Stimulated activated CD4-positive, alpha-beta T cell treated with anti-CD3 and anti-CD28 coated beads, Interleukin-1b, Interleukin-23, amount 100 ng/mL, for 4 hours (primary cell): Measurements from ENCODE around the gene TUBB3.
"Not testable (repeated sequence)": the region's sequence is repeated elsewhere in the genome, so short reads cannot be mapped to it uniquely, and the experiment has no call there.

Experiments used
- DNase-seq, 2 donors: peaks; one replicate each; pipeline ENCODE4 v3.0.0-alpha.2; 2020; ENCODE audit warnings: low read depth in 2 of 2

Gene TUBB3

DNA sequence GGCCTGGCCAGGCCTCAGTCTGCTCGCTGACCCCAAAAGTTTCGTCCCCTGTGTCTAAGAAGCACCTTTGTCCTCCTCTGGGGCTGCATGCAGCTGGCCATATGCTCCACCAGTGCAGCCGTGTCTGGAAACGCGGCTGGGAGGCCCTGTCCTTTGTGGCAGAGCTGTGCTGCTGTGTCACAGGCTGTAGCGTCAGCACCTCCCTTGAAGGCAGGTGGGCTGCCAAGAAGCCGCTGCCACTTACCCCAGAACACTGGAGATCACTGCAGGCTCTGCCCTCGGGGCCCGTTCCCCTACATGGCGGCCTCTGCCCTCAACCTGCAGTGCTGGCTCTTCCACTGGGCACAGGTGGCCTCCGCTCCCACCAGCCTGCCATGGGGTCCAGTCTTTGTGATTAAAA, 20.2 kb upstream of the TUBB3 start:
- DNase-seq, result no peak

DNA sequence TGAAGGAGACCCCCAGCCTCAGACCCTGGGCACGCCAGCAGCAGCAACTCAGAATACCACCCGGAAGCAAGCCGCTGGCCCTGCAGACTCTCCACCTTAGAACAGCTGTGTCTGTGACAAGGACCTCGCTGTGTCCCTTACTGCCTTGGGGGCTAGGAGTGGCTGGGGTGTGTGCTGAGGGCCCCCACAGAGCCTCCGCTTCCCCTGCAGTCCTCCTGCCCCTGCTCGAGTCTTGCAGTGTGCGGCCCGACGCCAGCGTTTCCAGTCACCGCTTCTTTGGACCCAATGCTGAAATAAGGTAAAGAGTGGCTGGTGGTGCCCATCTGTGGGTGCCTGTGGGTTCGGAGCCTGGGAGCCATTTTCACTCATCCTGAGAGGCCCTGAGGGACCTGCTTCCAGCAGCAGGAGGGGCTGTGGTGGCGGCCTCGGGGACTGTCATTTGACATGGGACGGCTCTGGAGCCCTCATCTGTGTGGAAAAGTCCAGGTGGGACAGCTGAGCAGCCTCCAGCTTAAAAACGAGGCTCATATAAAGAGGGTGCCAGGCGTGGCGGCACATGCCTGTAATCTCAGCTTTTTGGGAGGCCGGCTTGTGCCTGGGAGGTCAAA, 19.1 kb upstream of the TUBB3 start:
- no peak for DNase-seq

DNA sequence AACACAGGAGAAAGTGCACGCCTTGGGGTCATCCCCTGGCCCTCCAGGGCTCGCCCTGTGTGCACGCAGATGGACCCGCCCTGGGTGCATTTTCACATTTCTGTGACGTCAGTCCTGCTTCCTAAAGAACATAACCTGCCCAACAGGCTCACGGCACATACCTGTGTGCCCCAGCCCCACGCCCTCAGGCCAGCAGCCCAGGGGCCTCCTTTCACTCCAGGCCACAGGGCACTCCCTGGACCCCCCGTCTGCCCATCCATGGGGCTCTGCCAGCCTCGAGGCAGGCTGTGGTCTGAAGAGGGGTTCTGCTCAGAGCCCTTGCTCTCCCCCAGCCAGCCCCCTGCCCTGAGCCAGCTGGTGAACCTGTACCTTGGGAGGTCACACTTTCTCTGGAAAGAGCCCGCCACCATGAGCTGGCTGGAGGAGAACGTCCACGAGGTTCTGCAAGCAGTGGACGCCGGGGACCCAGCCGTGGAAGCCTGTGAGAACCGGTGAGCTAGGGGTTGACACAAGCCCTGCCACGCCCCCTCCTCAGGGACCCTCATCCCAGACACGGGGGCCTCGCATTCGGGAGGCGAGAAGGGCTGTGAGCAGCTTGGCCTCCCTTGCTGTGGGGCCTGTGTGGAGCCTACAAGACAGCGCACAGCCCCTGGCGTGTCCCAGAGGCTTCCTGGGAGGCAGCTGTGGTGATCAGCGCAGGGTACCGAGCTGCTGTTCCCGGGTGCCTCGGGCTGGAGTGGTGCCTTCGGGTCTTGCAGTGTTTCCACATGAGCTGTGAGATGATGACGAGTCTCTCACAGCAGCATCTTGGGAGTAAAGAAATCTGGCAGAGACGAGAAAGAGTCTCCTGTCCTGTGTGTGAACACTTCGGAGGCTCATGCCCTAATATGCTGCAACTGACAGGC, 18.3 kb upstream of the TUBB3 start:
- DNase-seq, result no peak

DNA sequence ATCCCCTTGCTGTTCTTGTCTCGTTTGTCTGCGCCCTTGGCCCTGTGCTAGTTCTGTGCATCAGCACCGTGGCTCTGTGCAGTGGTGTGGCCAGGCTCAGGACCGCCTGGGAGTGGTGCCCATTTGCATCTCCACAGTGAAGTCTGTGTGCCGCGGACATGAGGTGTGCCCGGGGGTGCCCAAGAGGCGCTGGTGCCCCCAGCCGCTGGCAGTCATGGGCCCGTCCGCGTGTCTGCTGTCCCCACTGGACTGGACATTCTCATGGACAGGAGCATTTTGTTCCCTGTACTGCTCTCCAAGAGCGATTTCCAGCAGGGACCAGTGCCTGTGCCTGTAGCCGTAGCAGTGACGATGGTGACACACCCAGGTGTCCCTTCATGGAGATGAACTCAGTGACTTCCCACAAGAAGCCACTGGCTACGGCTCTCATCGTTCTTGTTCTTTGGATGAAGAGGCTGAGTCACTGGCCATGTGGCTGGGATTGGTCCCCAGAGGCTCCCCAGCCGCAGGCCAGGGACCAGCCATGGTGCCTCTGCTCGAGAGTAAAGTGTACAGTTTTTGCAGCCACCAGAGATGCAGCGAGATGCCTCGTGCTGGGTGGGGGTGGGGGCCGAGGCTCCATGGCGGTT, 17.5 kb upstream of the TUBB3 start:
- no peak for DNase-seq

DNA sequence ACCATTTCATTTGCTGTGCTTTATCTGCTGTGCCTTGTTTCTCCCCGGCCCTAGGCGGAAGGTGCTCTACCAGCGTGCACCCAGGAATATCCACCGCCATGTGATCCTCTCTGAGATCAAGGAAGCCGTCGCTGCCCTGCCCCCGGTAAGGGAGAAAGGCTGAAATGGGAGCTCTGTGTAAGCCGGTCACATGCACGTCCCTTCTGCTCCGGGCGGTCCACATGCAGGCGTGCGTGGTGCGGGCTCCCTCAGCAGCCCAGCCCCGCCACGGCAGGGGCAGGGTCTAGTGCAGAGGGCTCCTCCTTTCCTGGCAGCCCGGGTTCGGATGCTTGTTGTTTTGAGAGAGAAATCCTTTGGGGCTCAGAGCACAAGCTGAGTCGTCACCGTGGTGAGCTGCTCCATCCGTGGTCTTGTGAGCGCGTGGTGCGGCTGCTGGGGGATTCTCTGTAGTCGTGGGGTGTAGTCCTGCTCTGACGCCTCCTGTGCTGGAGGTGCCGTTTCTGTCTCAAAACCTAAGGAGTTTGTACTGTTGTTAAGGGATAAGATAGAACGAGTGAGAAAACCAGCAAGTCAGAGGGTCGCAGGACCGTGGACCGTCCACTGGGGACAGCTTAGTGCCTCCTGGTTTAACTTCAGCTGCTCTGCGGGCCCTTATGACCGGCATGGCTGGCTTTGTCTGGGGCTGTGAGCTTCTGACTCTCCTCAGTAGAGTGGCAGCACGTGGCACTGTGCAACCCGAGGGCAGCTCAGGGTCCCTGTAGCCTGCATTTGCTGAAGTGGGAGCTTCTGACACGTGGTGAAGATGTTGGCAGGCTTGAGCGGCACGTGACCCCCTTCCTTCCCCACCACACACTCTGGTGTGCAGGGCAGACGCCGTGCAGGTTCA, 16.8 kb upstream of the TUBB3 start:
- no peak for DNase-seq

DNA sequence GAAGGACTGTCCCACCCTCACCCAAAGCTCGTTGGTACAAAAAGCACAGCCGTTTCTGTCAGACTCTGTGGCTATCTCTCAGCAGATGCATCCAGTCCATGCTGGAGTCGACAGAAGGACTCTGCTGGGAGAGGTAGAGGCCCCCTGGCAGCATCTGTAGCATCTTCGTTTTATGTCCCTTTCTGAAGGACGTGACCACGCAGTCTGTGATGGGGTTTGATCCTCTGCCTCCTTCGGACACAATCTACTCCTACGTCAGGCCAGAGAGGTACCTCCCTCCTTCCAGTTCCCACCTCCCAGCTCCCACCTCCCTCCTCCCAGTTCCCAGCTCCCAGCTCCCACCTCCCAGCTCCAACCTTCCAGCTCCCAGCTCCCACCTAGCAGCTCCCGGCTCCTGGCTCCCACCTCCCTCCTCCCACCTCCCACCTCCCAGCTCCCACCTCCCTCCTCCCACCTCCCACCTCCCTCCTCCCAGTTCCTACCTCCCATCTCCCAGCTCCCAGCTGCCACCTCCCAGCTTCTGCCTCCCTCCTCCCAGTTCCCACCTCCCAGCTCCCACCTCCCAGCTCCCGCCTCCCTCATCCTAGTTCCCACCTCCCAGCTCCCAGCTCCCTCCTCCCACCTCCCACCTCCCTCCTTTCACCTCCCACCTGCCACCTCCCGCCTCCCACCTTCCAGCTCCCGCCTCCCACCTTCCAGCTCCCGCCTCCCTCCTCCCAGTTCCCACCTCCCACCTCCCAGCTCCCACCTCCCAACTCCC, 15.9 kb upstream of the TUBB3 start:
- no peak for DNase-seq

DNA sequence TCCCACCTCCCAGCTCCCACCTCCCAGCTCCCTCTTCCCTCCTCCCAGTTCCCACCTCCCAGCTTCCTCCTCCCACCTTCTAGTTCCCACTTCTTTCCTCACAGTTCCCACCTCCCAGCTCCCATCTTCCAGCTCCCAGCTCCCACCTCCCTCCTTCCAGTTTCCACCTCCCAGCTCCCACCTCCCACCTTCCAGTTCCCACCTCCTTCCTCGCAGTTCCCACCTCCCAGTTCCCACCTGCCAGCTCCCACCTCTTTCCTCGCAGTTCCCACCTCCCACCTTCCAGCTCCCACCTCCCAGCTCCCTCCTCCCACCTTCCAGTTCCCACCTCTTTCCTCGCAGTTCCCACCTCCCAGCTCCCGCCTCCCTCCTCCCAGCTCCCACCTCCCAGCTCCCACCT, 14.9 kb upstream of the TUBB3 start:
- DNase-seq, result no peak

DNA sequence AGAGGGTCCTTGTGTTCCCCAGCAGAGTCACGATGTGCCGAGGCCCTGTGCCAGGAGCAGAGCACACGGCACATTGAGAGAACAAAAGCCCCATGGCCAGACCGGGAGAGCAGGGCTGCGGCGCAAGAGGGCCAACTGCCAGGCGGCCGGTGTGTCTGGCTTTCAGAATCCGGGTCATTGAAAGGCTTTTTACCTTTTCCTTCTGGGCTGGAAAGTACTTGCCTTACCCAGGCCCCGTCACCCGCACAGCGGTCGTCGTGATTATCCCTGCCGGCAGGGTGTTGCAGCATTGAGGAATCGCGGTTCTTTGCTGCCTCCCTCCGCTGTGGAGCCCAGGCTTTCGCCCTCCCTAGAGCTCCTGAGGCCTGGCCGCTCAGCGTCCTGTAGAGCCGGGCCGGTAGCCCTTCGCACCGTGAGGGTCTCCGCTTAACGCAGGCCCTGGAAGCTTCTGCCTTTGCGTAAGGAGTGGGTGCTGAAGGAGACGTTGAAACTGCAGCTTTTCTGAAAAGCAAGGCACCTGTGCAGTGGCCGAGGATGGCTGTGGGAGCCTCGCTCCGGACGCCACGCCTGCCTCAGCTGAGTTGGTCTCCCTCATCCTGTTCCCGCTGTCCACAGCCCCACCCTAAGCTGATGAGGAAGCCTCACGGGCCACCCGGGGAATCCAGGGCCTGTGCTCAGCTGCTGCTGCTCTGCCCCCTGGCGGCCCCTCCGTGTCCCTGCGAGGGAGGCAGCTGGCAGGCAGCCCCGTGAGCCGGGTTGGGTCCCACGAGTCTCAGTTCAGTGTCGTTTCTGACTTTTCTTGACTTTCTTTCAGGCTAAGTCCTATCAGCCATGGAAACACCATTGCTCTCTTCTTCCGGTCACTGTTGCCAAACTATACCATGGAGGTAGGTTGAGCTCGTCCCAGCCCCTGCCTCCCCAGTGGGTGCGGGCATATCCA, 13.1 kb upstream of the TUBB3 start:
- DNase-seq, result peak; percentile 53 to 67

DNA sequence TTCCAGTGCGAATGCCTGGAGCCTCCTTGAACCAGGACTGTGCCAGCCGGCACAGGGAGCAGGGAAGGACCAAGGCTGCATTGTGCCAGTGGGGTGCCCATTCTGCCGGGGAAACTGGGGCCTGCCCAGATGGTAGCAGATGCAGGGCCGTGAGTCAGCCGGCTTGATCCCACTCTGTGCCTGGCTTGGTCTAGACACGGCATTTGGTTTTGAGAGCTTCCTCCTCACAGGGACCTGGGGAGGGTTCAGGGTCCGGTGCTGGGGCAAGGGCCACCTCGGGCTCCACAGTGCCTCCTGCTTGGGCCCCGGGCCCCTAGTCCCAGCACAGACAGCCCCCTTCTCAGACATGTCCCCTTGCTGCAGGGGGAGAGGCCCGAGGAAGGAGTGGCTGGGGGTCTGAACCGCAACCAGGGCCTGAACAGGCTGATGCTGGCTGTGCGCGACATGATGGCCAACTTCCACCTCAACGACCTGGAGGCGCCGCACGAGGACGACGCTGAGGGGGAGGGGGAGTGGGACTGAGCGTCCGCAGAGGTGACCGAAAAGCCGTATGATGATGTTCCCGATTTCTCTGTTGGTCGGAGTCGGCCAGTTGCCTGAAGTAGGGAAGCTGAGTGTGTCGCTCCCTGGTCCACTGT, 12.3 kb upstream of the TUBB3 start:
- DNase-seq, result no peak

- no peak for DNase-seq
Measured at GRCh38 chr16:89911375-89911774, 11.8 kb upstream of the TUBB3 start.

DNA sequence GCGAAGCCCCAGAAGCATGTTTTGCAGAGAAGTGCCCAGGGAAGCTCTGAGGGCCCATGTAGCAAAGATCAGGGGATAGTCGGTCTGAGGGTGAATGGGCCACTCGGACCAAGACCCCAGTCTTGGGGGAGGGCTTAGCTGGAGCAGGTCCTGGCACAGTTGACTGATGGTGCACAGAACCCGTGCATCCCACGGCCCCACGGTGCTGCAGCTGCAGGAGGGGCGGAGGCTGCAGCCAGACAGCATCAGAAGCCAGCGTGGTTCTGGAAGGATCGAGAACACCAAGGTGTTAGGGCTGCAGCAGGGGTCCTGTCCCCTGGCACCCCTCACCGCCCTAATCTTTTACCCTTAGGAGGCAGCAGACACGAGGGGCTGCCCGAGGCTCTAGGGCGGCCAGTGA, 11.0 kb upstream of the TUBB3 start:
- no peak for DNase-seq

GRCh38 chr16:89912627-89913026, 10.5 kb upstream of the TUBB3 start:
- no peak for DNase-seq

- no peak for DNase-seq
Measured at GRCh38 chr16:89913408-89914387, 9.4 kb upstream of the TUBB3 start.

DNA sequence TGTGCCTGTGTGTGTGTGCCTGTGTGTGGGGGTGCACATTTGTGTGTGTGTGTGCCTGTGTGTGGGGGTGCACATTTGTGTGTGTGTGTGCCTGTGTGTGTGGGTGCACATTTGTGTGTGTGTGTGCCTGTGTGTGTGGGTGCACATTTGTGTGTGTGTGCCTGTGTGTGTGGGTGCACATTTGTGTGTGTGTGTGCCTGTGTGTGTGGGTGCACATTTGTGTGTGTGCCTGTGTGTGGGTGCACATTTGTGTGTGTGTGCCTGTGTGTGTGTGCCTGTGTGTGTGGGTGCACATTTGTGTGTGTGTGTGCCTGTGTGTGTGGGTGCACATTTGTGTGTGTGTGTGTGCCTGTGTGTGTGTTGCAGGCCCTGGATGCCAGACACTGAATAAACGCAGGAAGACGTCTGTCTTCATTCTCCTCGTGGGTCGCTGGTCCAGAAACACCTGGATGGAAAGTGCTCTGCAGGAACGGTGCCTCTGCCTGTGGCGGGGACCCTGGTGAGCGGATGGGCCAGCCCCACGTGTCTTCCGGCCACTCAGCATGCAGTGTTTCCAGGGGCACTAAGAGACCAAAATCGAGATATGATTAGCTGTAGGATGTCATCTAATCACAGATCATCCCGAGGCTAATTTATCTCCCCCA, 8.4 kb upstream of the TUBB3 start:
- DNase-seq, result not testable (repeated sequence)

DNA sequence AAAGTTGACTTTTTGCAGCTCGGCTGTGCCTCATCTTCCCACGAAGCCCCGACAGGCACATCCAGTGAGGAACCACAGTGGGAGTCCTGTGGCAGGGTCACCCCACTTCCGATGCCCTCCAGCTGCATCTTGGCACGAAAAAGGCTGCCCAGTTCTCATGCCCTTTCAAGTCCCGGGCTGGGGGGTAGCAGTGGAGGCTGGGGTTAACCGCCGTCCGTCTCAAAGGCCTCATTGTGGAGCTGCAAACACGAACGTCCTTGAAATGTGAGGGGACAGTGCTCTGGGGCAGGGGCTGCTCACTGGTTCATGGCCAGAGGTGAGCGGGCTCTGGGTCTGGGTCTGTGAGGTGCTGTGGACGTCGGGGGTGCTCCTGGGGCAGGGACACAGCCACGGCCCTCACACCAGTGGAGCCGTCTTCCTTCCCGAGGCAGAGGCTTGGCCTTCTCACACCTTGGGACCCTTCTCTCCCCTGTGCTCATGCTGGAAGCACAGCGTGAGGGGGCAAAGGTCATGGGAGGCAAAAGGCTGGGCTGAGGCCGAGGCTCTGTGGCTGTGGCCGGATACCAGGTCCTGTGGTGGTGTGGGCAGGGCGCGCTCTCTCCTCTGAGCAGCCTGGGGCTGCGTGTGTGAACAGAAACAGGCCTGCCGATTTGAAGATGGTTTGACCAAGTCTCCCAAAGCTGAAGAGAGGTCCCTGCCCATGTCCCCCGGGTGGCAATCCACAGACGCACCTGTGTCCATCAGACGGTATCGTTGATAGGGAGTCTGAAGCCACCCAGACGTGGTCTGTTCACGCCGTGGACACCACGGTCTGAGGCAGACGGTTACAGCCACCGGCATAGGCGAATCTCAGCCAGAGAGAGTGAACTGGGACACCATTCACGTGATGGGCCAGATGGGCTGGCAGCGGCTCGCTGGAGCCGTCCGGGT, 7.6 kb upstream of the TUBB3 start:
- no peak for DNase-seq

GRCh38 chr16:89917773-89918452, 5.2 kb upstream of the TUBB3 start:
- DNase-seq, result peak; percentile 34 to 53
